HepG2 (cell line): ENCODE data around the gene DCAKD. TPM values are rescaled to one million over a fixed set of nuclear protein-coding genes. Genes with fewer than 3 reads are reported as not detected.

Source experiments
- ASH2L ChIP-seq: fragments of 300-600, 200-600 bp; sonication (generic); IDR thresholded peaks from 2 replicates; pipeline ENCODE4 v1.7.0; 2017; ENCODE audit warnings: low read depth, mild to moderate bottlenecking, moderate library complexity, mixed read lengths, low read length; ENCODE audit not compliant: insufficient read length
- ATF2 ChIP-seq: sonication (generic); formaldehyde crosslinking; IDR thresholded peaks from 2 replicates; pipeline ENCODE4 v1.4.0; 2020; ENCODE audit warnings: missing genetic modification reagents
- ATRX ChIP-seq: sonication (generic); formaldehyde crosslinking; IDR thresholded peaks from 2 replicates; pipeline ENCODE4 v1.4.0; 2020; ENCODE audit warnings: missing genetic modification reagents, borderline replicate concordance
- FOXM1 ChIP-seq: sonication (generic); formaldehyde crosslinking; IDR thresholded peaks from 2 replicates; pipeline ENCODE4 v1.5.0; 2020; ENCODE audit warnings: missing genetic modification reagents
- GABPB1 ChIP-seq: IDR thresholded peaks from 2 replicates; pipeline ENCODE4 v1.6.1; 2016; ENCODE audit warnings: mild to moderate bottlenecking, missing genetic modification reagents, moderate library complexity, missing compliant biosample characterization
- HINFP ChIP-seq: sonication (generic); formaldehyde crosslinking; IDR thresholded peaks from 2 replicates; pipeline ENCODE4 v1.4.0; 2020; ENCODE audit warnings: low read depth, mild to moderate bottlenecking, missing genetic modification reagents
- MATR3 ChIP-seq: sonication (generic); formaldehyde crosslinking; IDR thresholded peaks from 2 replicates; pipeline ENCODE4 v1.4.0; 2020; ENCODE audit warnings: missing genetic modification reagents
- RBAK ChIP-seq: sonication (generic); formaldehyde crosslinking; IDR thresholded peaks from 2 replicates; pipeline ENCODE4 v1.5.1; 2020; ENCODE audit warnings: mild to moderate bottlenecking, missing genetic modification reagents
- REL ChIP-seq: sonication (generic); formaldehyde crosslinking; conservative IDR thresholded peaks from 2 replicates; pipeline ENCODE4 v1.8.0; 2022; ENCODE audit warnings: mild to moderate bottlenecking, missing genetic modification reagents, moderate library complexity
- SAP130 ChIP-seq: IDR thresholded peaks from 2 replicates; pipeline ENCODE4 v1.6.1; 2016; ENCODE audit warnings: low read depth
- SMYD3 ChIP-seq: sonication (generic); formaldehyde crosslinking; IDR thresholded peaks from 2 replicates; pipeline ENCODE4 v1.8.1; 2023; ENCODE audit warnings: mild to moderate bottlenecking, missing genetic modification reagents
- SP4 ChIP-seq: sonication (generic); formaldehyde crosslinking; IDR thresholded peaks from 2 replicates; pipeline ENCODE4 v1.8.1; 2023; ENCODE audit warnings: mild to moderate bottlenecking, missing genetic modification reagents
- SRSF4 ChIP-seq: fragments of 200-400 bp; formaldehyde crosslinking; IDR thresholded peaks from one replicate; pipeline ENCODE4 v1.6.1; 2018; ENCODE audit warnings: mild to moderate bottlenecking, low read depth, low read length, moderate library complexity; ENCODE audit not compliant: poor library complexity, severe bottlenecking
- THAP7 ChIP-seq: sonication (generic); formaldehyde crosslinking; IDR thresholded peaks from 2 replicates; pipeline ENCODE4 v1.8.1; 2023; ENCODE audit warnings: mild to moderate bottlenecking, missing genetic modification reagents
- ZC3H13 ChIP-seq: sonication (generic); formaldehyde crosslinking; IDR thresholded peaks from 2 replicates; pipeline ENCODE4 v1.8.1; 2023; ENCODE audit warnings: mild to moderate bottlenecking, missing genetic modification reagents, moderate library complexity
- ZNF20 ChIP-seq: sonication (generic); formaldehyde crosslinking; IDR thresholded peaks from 2 replicates; pipeline ENCODE4 v1.4.0; 2020; ENCODE audit warnings: mild to moderate bottlenecking, moderate library complexity, missing genetic modification reagents
- ZNF780A ChIP-seq: sonication (generic); formaldehyde crosslinking; IDR thresholded peaks from 2 replicates; pipeline ENCODE4 v1.8.0; 2022; ENCODE audit warnings: mild to moderate bottlenecking, missing genetic modification reagents, moderate library complexity
- ZSCAN22 ChIP-seq: sonication (generic); formaldehyde crosslinking; IDR thresholded peaks from 2 replicates; pipeline ENCODE4 v1.4.0; 2020; ENCODE audit warnings: mild to moderate bottlenecking, missing genetic modification reagents
- polyA plus RNA-seq, 8 experiments: library from polyadenylated mRNA; depleted of rRNA in 3 of 8; stranded (reverse) in 7 of 8; unstranded in 1 of 8; fragments of >200 nt; fragmentation: Illumina TruSeq in 4 of 8; extraction: Trizol in 4 of 8; gene quantifications; 2 replicates each; pipeline versions ENCODE4 v1.2.1 to v1.2.3, GENCODE V29; 2011 to 2016; ENCODE audit warnings: low read depth in 4 of 8, missing spikeins in 1 of 8, mixed read lengths in 1 of 8; ENCODE audit not compliant: insufficient read depth in 1 of 8
- total RNA-seq, 5 experiments: library from RNA; depleted of rRNA; stranded (reverse); fragments of >200 nt; fragmentation: Illumina TruSeq; extraction: Trizol; gene quantifications; 2 replicates each; pipeline ENCODE4 v1.2.3, GENCODE V29; 2016; ENCODE audit warnings: low read depth in 1 of 5
- TF ChIP-seq, protein P1 (sequence below): sonication (generic); formaldehyde crosslinking; IDR thresholded peaks from 2 replicates; pipeline ENCODE4 v1.4.0; 2020; ENCODE audit warnings: missing genetic modification reagents, borderline replicate concordance
- TF ChIP-seq, protein P2 (sequence below): sonication (generic); formaldehyde crosslinking; IDR thresholded peaks from 2 replicates; pipeline ENCODE4 v1.4.0; 2020; ENCODE audit warnings: mild to moderate bottlenecking, low read depth, missing genetic modification reagents
- TF ChIP-seq, protein P3 (sequence below): sonication (generic); formaldehyde crosslinking; IDR thresholded peaks from 2 replicates; pipeline ENCODE4 v1.4.0; 2020; ENCODE audit warnings: mild to moderate bottlenecking, missing genetic modification reagents
- TF ChIP-seq, protein P4 (sequence below): sonication (generic); formaldehyde crosslinking; IDR thresholded peaks from 2 replicates; pipeline ENCODE4 v1.8.1; 2023; ENCODE audit warnings: missing genetic modification reagents, mild to moderate bottlenecking, borderline replicate concordance

The DCAKD gene
- total and polyA plus RNA-seq, 2 of the 13 experiments (the other 11 are each of a cell fraction or from before 2014, with no cell fraction given): 25.9 to 29.2 TPM

- TF ChIP-seq ATF2 (CRISPR knock-in tag): peak; percentile 12; the same call in 1 of the 2 replicates
- TF ChIP-seq, protein P1, sequence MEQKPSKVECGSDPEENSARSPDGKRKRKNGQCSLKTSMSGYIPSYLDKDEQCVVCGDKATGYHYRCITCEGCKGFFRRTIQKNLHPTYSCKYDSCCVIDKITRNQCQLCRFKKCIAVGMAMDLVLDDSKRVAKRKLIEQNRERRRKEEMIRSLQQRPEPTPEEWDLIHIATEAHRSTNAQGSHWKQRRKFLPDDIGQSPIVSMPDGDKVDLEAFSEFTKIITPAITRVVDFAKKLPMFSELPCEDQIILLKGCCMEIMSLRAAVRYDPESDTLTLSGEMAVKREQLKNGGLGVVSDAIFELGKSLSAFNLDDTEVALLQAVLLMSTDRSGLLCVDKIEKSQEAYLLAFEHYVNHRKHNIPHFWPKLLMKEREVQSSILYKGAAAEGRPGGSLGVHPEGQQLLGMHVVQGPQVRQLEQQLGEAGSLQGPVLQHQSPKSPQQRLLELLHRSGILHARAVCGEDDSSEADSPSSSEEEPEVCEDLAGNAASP (CRISPR knock-in tag): no peak
- TF ChIP-seq ZSCAN22 (CRISPR knock-in tag): no peak
- no peak; the same call in 1 of the 2 replicates for TF ChIP-seq GABPB1 (CRISPR knock-in tag)
- TF ChIP-seq ZNF20: 0 out of 2 replicates have a peak, but pooled peaks have one; percentile 2
- TF ChIP-seq HINFP (CRISPR knock-in tag): no peak
- no peak for TF ChIP-seq THAP7
- no peak for TF ChIP-seq ZNF780A (CRISPR knock-in tag)
- TF ChIP-seq, protein P2, sequence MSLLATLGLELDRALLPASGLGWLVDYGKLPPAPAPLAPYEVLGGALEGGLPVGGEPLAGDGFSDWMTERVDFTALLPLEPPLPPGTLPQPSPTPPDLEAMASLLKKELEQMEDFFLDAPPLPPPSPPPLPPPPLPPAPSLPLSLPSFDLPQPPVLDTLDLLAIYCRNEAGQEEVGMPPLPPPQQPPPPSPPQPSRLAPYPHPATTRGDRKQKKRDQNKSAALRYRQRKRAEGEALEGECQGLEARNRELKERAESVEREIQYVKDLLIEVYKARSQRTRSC: no peak
- TF ChIP-seq, protein P3, sequence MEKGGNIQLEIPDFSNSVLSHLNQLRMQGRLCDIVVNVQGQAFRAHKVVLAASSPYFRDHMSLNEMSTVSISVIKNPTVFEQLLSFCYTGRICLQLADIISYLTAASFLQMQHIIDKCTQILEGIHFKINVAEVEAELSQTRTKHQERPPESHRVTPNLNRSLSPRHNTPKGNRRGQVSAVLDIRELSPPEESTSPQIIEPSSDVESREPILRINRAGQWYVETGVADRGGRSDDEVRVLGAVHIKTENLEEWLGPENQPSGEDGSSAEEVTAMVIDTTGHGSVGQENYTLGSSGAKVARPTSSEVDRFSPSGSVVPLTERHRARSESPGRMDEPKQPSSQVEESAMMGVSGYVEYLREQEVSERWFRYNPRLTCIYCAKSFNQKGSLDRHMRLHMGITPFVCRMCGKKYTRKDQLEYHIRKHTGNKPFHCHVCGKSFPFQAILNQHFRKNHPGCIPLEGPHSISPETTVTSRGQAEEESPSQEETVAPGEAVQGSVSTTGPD (CRISPR knock-in tag): no peak
- no peak for TF ChIP-seq FOXM1 (CRISPR knock-in tag)
- TF ChIP-seq REL (CRISPR knock-in tag): 0 out of 2 replicates have a peak, but pooled peaks have one; percentile 42
- TF ChIP-seq SAP130 (CRISPR knock-in tag): peak; percentile 7; the same call in 1 of the 2 replicates
- TF ChIP-seq SMYD3 (CRISPR knock-in tag): no peak
- peak; percentile 20; the same call in 1 of the 2 replicates for TF ChIP-seq RBAK (CRISPR knock-in tag)
- TF ChIP-seq SP4 (CRISPR knock-in tag): no peak
- TF ChIP-seq, protein P4, sequence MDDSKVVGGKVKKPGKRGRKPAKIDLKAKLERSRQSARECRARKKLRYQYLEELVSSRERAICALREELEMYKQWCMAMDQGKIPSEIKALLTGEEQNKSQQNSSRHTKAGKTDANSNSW: no peak
- TF ChIP-seq ZC3H13: 0 out of 2 replicates have a peak, but pooled peaks have one; percentile 22
- TF ChIP-seq SRSF4: no peak
- no peak for TF ChIP-seq ASH2L
- 0 out of 2 replicates have a peak, but pooled peaks have one; percentile 24 for TF ChIP-seq ATRX
- TF ChIP-seq MATR3 (CRISPR knock-in tag): no peak
Measured at GRCh38 chr17:45050481-45051059, 862 bp downstream of the DCAKD start (continued).
